Caco-2 (cell line): ENCODE results near the gene ACADM. TPM values are rescaled to one million over a fixed set of nuclear protein-coding genes. Genes with fewer than 3 reads are reported as not detected.

ENCODE experiments used
- BruUV-seq: library from RNA; stranded (reverse); fragments of 400-500 nt; replicated peaks from 2 replicates; lab custom pipeline; 2021; lab: Mats Ljungman, UMichigan
- CTCF ChIA-PET: fragments of 300-600 bp; sonication (Branson Sonifier 250); formaldehyde crosslinking; loops from one replicate; lab custom pipeline; 2022; ENCODE audit warnings: antibody characterized with exemption; lab: Charles Lee
- POLR2A ChIA-PET: fragments of 300-600 bp; sonication (Branson Sonifier 250); formaldehyde crosslinking; loops from one replicate; lab custom pipeline; 2022; ENCODE audit warnings: antibody characterized with exemption; lab: Charles Lee
- DNase-seq, 2 experiments: peaks; one replicate each; pipeline versions ENCODE4 v3.0.0 to v3.0.0-alpha.2; 2020 to 2022
- H3K27me3 ChIP-seq: replicated peaks from 2 replicates; pipeline ENCODE4 v1.6.0; 2011; ENCODE audit warnings: low read length; ENCODE audit not compliant: control insufficient read depth, insufficient read depth
- H3K36me3 ChIP-seq: 2 replicates; pipeline ENCODE4 v1.5.1; 2011; ENCODE audit warnings: low read length; ENCODE audit not compliant: control insufficient read depth, insufficient read depth
- H3K4me1 ChIP-seq: fragments of 250-450 bp; sonication (Bioruptor Pico); 2 replicates; pipeline ENCODE4 v1.5.1; 2020; ENCODE audit warnings: mild to moderate bottlenecking
- H3K4me3 ChIP-seq: 2 replicates; pipeline ENCODE4 v1.5.1; 2011; ENCODE audit warnings: low read depth, mild to moderate bottlenecking, control low read depth, low read length
- H3K9me3 ChIP-seq: fragments of 250-450 bp; sonication (Bioruptor Pico); 2 replicates; pipeline ENCODE4 v1.5.1; 2020; ENCODE audit warnings: mild to moderate bottlenecking, moderate library complexity
- H3K27ac Mint-ChIP-seq: one replicate; pipeline ENCODE4 v1.8.0; 2022; ENCODE audit warnings: mixed read lengths; ENCODE audit not compliant: unreplicated experiment
- H3K27me3 Mint-ChIP-seq: one replicate; pipeline ENCODE4 v1.8.0; 2022; ENCODE audit warnings: mixed read lengths; ENCODE audit not compliant: insufficient read depth, unreplicated experiment
- H3K36me3 Mint-ChIP-seq: one replicate; pipeline ENCODE4 v1.8.0; 2022; ENCODE audit warnings: mild to moderate bottlenecking, mixed read lengths; ENCODE audit not compliant: insufficient read depth, unreplicated experiment
- H3K4me1 Mint-ChIP-seq: one replicate; pipeline ENCODE4 v1.8.0; 2022; ENCODE audit warnings: low read depth, mixed read lengths; ENCODE audit not compliant: unreplicated experiment
- H3K4me3 Mint-ChIP-seq: one replicate; pipeline ENCODE4 v1.8.0; 2022; ENCODE audit warnings: mild to moderate bottlenecking, moderate library complexity, mixed read lengths; ENCODE audit not compliant: unreplicated experiment
- H3K9me3 Mint-ChIP-seq: one replicate; pipeline ENCODE4 v1.8.0; 2022; ENCODE audit warnings: mixed read lengths; ENCODE audit not compliant: unreplicated experiment
- intact Hi-C: fragments of 100-400 bp; cut with micrococcal nuclease; formaldehyde crosslinking; loops from one replicate; pipeline ENCODE4 v1.10.0; 2022; ENCODE audit not compliant: unreplicated experiment
- total RNA-seq: library from RNA; stranded (reverse); gene quantifications from 2 replicates; pipeline ENCODE4 v1.2.3, GENCODE V29; 2022
- TF ChIP-seq, protein P1 (sequence below), 2 experiments: fragments of 200-600 bp in 1 of 2; IDR thresholded peaks; 1 replicate in 1 of 2; 2 replicates in 1 of 2; pipeline versions ENCODE4 v1.5.1 to v1.8.0; 2011 to 2022; ENCODE audit warnings: antibody characterized with exemption in 1 of 2, control low read depth in 1 of 2, inconsistent platforms in 1 of 2, low read depth in 1 of 2, low read length in 1 of 2, mild to moderate bottlenecking in 1 of 2, moderate library complexity in 1 of 2; ENCODE audit not compliant: insufficient read depth in 1 of 2, severe bottlenecking in 1 of 2, unreplicated experiment in 1 of 2

Gene ACADM
- total RNA-seq, 1 experiment from 2014 or later: 44.4 TPM

DNA sequence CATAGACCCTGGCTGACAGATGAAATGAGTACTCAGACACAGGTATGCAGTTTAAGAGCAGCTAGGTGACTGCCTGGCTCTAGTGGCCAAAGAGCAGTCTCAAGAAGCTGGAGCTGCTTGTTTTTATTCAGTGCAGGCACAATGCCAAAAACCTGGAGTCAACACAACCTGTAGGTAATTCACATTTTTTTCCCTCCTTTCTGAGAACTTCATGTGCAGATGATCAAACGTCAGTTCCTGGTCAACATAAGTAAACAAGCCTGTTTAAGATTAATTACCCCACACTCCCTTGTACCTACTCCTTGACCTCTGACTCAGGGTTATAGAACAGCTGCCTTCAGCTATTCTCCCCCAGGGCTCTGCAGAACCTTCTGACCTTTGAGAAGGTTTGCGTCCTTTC lies 17.3 kb upstream of the ACADM start:
- ChIA-PET CTCF (no interaction called here), POLR2A (no interaction called here)
- H3K4me3 Mint-ChIP-seq: no peak overlapping the region
- no peak overlapping the region for H3K4me3 ChIP-seq
- H3K36me3 ChIP-seq: no peaks in the 10 kb centered on the region
- DNase-seq: peak in 1 of 2 experiments; percentile 32
- TF ChIP-seq, protein P1, sequence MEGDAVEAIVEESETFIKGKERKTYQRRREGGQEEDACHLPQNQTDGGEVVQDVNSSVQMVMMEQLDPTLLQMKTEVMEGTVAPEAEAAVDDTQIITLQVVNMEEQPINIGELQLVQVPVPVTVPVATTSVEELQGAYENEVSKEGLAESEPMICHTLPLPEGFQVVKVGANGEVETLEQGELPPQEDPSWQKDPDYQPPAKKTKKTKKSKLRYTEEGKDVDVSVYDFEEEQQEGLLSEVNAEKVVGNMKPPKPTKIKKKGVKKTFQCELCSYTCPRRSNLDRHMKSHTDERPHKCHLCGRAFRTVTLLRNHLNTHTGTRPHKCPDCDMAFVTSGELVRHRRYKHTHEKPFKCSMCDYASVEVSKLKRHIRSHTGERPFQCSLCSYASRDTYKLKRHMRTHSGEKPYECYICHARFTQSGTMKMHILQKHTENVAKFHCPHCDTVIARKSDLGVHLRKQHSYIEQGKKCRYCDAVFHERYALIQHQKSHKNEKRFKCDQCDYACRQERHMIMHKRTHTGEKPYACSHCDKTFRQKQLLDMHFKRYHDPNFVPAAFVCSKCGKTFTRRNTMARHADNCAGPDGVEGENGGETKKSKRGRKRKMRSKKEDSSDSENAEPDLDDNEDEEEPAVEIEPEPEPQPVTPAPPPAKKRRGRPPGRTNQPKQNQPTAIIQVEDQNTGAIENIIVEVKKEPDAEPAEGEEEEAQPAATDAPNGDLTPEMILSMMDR (IDR thresholded peaks at IDR 0.05; ENCODE audit: insufficient read depth in 1 of 2, low read depth in 1 of 2, low read length in 1 of 2, severe bottlenecking in 1 of 2, unreplicated experiment in 1 of 2): no peak
- no peaks in the 10 kb centered on the region for H3K27me3 ChIP-seq
- intact Hi-C loops: no loop called here
- H3K27ac Mint-ChIP-seq: no peak overlapping the region
- H3K27me3 Mint-ChIP-seq: no peaks in the 10 kb centered on the region
- H3K36me3 Mint-ChIP-seq: no peaks in the 10 kb centered on the region
- H3K9me3 Mint-ChIP-seq: peaks cover 9% of the 10 kb centered on the region
- H3K4me1 ChIP-seq: no peaks in the 10 kb centered on the region
- H3K9me3 ChIP-seq: no peaks in the 10 kb centered on the region; the same call in 1 of the 2 replicates
- H3K4me1 Mint-ChIP-seq: no peaks in the 10 kb centered on the region
- BruUV-seq: no TSS peak

GRCh38 chr1:75708910-75709309 lies 15.6 kb upstream of the ACADM start:
- no peak overlapping the region for H3K4me3 Mint-ChIP-seq
- POLR2A ChIA-PET: interaction anchor here (0.7 kb wide), 1 partner anchor 36 kb away, joined by 4 read pairs; no protein-coding TSS in a partner anchor
- CTCF ChIA-PET: no interaction called here

DNA sequence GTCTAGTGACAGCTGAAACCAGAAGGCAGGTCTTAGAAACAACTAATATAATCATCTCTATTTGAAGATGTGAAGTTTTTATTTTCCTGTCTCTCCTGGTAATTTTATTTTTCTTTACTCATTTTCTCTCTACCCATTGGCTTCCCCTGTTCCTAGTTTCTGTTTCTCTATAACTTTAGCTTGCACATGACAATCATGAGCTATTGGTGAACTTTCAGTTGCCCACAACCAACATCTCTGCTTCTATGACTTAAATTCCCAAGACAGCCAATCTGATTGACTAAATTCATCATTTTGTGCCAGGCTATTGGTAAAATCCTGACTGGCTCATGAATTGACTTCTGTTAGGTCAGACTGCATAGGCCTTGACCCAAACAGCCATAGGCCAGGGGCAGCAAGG lies 13.7 kb upstream of the ACADM start:
- Histone ChIP-seq H3K9me3 (no peaks in the 10 kb centered on the region; the same call in 1 of the 2 replicates), H3K4me3 (no peak overlapping the region), H3K4me1 (no peaks in the 10 kb centered on the region), H3K27me3 (no peaks in the 10 kb centered on the region), H3K36me3 (no peaks in the 10 kb centered on the region)
- H3K4me1 Mint-ChIP-seq: no peaks in the 10 kb centered on the region
- ChIA-PET CTCF (no interaction called here), POLR2A (no interaction called here)
- no peaks in the 10 kb centered on the region for H3K27me3 Mint-ChIP-seq
- intact Hi-C loops: no loop called here
- H3K9me3 Mint-ChIP-seq: peaks cover 9% of the 10 kb centered on the region
- no peaks in the 10 kb centered on the region for H3K36me3 Mint-ChIP-seq
- no peak overlapping the region for H3K4me3 Mint-ChIP-seq
- no peak overlapping the region for H3K27ac Mint-ChIP-seq
- BruUV-seq: no TSS peak
- TF ChIP-seq, protein P1 (IDR thresholded peaks at IDR 0.05; ENCODE audit: insufficient read depth in 1 of 2, low read depth in 1 of 2, low read length in 1 of 2, severe bottlenecking in 1 of 2, unreplicated experiment in 1 of 2): no peak
- DNase-seq: no peak

More at GRCh38 chr1:75708910-75709309, 15.6 kb upstream of the ACADM start:
- Mint-ChIP-seq H3K27me3 (no peaks in the 10 kb centered on the region), H3K4me1 (no peaks in the 10 kb centered on the region), H3K27ac (no peak overlapping the region), H3K9me3 (peaks cover 9% of the 10 kb centered on the region), H3K36me3 (no peaks in the 10 kb centered on the region)
- Histone ChIP-seq H3K36me3 (no peaks in the 10 kb centered on the region), H3K9me3 (no peaks in the 10 kb centered on the region; the same call in 1 of the 2 replicates), H3K4me1 (no peaks in the 10 kb centered on the region), H3K27me3 (no peaks in the 10 kb centered on the region), H3K4me3 (no peak overlapping the region)
- no peak for DNase-seq
- TF ChIP-seq, protein P1 (IDR thresholded peaks at IDR 0.05; ENCODE audit: insufficient read depth in 1 of 2, low read depth in 1 of 2, low read length in 1 of 2, severe bottlenecking in 1 of 2, unreplicated experiment in 1 of 2): no peak
- intact Hi-C loops: no loop called here
- BruUV-seq: no TSS peak
